ENCODE measurements around the gene VIPR2. TPM values are rescaled to one million over a fixed set of nuclear protein-coding genes. Genes with fewer than 3 reads are reported as not detected.
"Not testable (repeated sequence)": the region's sequence is repeated elsewhere in the genome, so short reads cannot be mapped to it uniquely, and the experiment has no call there.

VIPR2 gene
- total RNA-seq, 2 experiments from 2014 or later: 0.83 to 1.7 TPM

DNA sequence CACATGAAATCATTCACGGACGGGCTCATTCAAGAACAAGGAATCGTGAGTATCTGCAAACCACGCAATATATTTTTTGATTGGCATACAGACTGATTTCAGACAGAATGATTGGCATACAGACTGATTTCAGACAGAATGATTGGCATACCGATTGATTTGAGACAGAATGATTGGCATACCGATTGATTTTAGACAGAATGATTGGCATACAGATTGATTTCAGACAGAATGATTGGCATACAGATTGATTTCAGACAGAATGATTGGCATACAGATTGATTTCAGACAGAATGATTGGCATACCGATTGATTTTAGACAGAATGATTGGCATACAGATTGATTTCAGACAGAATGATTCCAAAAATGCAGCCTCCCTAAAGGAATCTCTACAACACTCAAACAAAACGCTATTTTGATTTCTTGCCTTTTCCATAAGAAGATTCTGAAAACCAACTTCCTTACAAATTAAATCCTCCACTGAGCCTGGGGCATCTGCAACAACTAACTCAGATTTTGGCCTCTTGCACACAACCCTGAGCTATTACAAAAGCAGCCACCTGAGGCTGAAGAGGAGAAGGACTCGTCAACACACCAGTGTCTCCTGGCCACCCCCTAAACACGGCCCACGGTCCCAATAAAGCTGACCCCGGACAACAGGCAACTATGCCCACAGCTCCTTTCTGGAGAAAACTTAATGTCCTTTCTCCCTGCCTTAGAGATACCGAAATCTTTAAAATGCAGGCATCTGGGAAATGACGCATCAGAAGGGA is 11.8 kb downstream of the VIPR2 start:
- H3K27me3 Mint-ChIP-seq (ENCODE audit: low read depth); H3K4me3 Mint-ChIP-seq; H3K36me3 Mint-ChIP-seq (ENCODE audit: low read depth); CTCF ChIA-PET; H3K9me3 Mint-ChIP-seq; H3K4me1 Mint-ChIP-seq (ENCODE audit: low read depth); H3K27ac Mint-ChIP-seq; DNase-seq: not testable (repeated sequence)
- intact Hi-C loops (cut with micrococcal nuclease): loop anchor here (1.0 kb wide), 1 partner anchor 30 kb away; no protein-coding TSS in a partner anchor

DNA sequence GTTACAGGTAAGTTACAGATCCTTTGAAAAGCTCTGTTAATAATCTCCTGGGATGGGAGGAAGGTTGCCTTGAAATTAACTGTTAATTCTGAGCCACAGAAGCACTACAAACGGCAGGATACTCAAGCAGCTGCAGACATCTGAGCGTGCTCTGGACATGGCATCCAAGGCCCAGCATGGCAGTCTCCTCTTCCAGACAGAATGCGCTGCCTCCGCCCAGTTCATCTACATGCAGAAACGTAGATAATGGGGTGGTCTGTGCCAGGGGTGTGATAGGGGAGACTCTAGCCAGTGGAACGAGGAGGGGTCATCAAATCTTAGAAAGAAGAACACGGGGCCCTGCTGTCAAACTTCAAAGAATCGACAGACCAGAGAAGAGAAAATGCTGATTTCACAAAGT is 13.8 kb downstream of the VIPR2 start:
- Mint-ChIP-seq H3K4me3 (no peak overlapping the region), H3K9me3 (no peaks in the 10 kb centered on the region), H3K4me1 (ENCODE audit: low read depth) (no peaks in the 10 kb centered on the region), H3K27me3 (ENCODE audit: low read depth) (peaks cover 3% of the 10 kb centered on the region), H3K27ac (no peak overlapping the region), H3K36me3 (ENCODE audit: low read depth) (no peaks in the 10 kb centered on the region)
- intact Hi-C loops (cut with micrococcal nuclease): no loop called here
- CTCF ChIA-PET: no interaction called here
- no peak for DNase-seq

DNA sequence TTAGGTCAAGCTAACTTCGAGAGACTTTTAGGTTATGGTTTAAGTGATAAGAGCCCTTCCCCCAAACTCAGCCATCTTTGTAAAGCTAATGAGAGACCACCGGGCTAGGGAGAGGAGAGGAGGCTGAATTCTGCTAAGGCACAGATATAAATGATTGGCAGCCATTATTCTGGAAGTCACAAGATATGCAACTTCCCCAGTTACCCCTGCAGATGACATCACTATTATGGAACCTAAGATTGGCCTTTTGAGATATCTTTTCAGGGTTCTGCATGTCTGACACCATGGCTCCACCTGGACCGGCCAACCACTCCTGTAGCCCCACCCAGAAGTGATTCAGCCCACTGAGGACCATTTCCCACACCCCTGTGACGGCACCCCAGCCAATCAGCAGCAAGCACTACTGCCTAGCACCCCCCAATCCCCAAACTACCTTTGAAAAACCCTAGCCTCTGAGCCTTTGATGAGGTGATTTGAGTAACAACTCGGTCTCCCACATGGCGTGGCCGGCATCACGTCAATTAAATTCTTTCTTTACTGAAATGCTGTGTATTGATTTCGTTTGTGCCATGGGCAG is 14.4 kb downstream of the VIPR2 start:
- CTCF ChIA-PET: no interaction called here
- H3K27me3 Mint-ChIP-seq (ENCODE audit: low read depth): peaks cover 5% of the 10 kb centered on the region
- no peak overlapping the region for H3K4me3 Mint-ChIP-seq

DNA sequence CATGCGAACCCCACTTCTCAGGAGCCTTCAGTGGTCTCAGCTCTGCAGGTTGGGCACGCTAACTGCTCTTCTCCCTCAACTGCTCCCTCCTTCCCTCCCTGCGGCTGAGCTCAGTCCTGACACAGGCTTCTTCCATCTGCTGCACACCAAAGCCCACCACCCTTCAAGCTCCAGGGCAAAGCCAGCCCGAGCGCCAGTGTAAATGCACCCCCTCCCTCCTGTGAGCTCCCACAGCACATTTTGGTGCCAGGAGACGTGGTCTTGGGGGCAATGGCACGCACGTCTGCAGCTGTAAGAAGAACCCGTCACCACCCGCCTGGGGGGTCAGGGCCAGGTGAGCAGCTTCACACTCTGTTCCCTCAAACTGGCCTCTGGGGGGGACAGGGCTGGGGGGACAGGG is 15.9 kb downstream of the VIPR2 start:
- DNase-seq: no peak
- Mint-ChIP-seq H3K4me3 (no peak overlapping the region), H3K4me1 (ENCODE audit: low read depth) (no peaks in the 10 kb centered on the region), H3K36me3 (ENCODE audit: low read depth) (no peaks in the 10 kb centered on the region), H3K9me3 (peaks cover under 1% of the 10 kb centered on the region), H3K27ac (no peak overlapping the region), H3K27me3 (ENCODE audit: low read depth) (peaks cover 5% of the 10 kb centered on the region)
- CTCF ChIA-PET: no interaction called here
- intact Hi-C loops (cut with micrococcal nuclease): no loop called here

More for the DNA sequence above, 14.4 kb downstream of the VIPR2 start:
- Mint-ChIP-seq H3K9me3 (no peaks in the 10 kb centered on the region), H3K4me1 (ENCODE audit: low read depth) (no peaks in the 10 kb centered on the region), H3K36me3 (ENCODE audit: low read depth) (no peaks in the 10 kb centered on the region), H3K27ac (no peak overlapping the region)
- intact Hi-C loops (cut with micrococcal nuclease): no loop called here
- no peak for DNase-seq

DNA sequence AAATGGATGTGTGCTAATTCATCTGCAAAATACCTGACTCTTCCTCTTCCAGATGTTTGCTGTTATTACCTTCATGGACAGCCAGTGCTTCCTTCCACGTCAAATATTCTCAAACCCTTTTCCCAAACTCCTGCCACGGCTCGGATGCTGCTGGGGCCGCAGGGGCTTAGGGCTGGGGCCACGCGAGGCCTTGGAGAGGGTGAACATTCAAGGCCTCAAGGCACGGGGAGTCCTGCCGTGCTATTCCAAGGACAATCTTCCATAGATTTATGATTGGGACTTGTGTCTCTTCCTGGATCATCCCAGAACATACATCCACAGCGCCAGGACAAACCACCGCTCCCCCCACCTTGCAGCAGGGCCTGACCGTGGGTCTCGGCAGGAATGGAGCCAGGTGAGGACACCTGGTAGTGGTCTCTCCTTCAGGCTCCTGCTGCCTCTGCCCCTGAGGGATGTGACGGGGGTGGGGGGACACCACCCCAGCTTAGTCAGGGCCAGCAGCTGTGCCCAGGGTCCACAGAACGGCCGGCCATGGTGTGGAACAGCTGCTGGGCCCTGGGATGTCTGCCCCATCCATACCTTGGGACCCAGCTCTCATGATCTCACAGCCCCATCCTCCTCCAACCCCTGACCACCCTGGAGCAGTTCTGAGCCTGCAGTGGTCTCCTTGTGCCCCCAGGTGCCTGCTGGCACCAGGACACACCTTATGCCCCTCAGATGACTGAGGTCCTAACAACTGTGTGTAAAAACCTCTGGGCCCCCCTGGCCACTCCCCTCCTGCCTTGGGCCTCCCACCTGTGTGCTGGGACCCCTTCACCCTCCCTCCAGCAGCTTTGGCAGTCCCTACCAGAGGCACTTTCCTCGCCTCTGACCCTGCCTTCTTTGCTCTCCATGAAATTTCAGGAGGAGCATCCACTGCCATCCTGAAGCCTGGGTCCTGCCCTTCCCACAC is 16.7 kb downstream of the VIPR2 start:
- intact Hi-C loops (cut with micrococcal nuclease): no loop called here
- H3K27me3 Mint-ChIP-seq (ENCODE audit: low read depth): peaks cover 5% of the 10 kb centered on the region
- H3K36me3 Mint-ChIP-seq (ENCODE audit: low read depth): no peaks in the 10 kb centered on the region
- H3K9me3 Mint-ChIP-seq: peaks cover 4% of the 10 kb centered on the region
- CTCF ChIA-PET: no interaction called here
- no peak overlapping the region for H3K27ac Mint-ChIP-seq
- no peaks in the 10 kb centered on the region for H3K4me1 Mint-ChIP-seq (ENCODE audit: low read depth)
- DNase-seq: no peak
- H3K4me3 Mint-ChIP-seq: no peak overlapping the region

DNA sequence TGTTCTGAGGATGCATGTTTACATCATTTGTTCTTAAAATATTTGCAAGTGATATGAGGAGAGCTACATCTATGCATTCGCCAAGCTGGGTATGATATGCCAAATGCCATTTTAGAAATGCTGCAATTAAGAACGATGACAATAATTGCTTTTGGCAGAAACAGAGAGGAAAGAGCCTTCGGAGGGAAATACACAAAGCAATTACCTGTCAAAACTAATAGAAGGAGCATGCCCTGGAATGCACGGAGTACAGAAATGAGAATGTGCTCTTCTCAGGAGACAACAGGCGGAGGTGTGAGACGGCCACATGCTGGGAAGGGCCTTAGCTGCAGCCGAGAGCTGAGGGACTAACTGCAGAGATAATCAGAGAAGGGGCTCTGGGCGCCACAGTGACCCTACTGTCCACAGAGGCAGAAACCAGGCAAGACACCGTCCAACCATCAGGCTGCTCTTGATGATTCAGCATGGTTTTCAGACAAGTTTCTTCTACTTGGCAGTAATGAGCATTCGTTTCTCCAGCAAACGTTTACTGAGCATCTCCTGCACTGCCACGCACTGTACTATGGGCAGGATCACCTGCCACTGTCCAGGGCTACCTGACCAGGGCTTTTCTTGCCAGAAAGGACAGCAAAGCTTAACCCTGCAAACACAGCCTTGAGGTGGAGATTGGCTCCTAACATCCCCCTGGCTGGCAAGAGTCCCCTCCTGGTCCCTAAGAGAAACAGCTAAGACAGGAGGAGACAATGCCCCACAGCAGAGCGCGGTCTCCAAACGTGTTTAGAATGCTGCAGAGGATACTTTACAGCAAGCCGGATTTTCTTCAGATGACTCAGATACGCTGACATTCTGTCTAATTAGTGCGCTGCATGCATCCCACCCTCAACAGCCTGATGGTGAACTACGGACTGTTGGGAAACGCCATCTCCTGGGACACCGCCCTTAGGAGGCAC is 18.1 kb downstream of the VIPR2 start:
- H3K4me1 Mint-ChIP-seq (ENCODE audit: low read depth): no peaks in the 10 kb centered on the region
- no peak overlapping the region for H3K4me3 Mint-ChIP-seq
- CTCF ChIA-PET: no interaction called here
- no peak for DNase-seq
- peaks cover 5% of the 10 kb centered on the region for H3K27me3 Mint-ChIP-seq (ENCODE audit: low read depth)
- H3K27ac Mint-ChIP-seq: no peak overlapping the region
- H3K36me3 Mint-ChIP-seq (ENCODE audit: low read depth): no peaks in the 10 kb centered on the region
- intact Hi-C loops (cut with micrococcal nuclease): no loop called here
- peaks cover 4% of the 10 kb centered on the region for H3K9me3 Mint-ChIP-seq

DNA sequence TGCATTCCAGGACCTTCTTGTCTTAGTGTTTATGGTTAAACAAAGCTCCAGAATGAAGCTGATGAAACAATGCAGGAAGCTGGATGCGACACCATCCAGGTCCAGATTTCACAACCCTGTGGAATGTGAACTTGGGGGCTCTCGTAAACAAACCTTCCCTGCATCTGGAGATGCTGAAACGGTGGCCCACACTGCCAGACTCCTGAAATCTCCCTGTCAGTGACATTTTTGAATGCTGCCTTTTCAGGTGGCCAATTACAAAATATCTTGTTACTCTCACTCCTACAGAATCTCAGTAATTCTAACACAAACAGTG is 18.8 kb downstream of the VIPR2 start:
- H3K4me3 Mint-ChIP-seq: no peak overlapping the region
- peaks cover 5% of the 10 kb centered on the region for H3K27me3 Mint-ChIP-seq (ENCODE audit: low read depth)
- peaks cover 4% of the 10 kb centered on the region for H3K9me3 Mint-ChIP-seq
- intact Hi-C loops (cut with micrococcal nuclease): no loop called here
- no peaks in the 10 kb centered on the region for H3K4me1 Mint-ChIP-seq (ENCODE audit: low read depth)
- H3K27ac Mint-ChIP-seq: no peak overlapping the region
- H3K36me3 Mint-ChIP-seq (ENCODE audit: low read depth): no peaks in the 10 kb centered on the region
- CTCF ChIA-PET: no interaction called here
- DNase-seq: no peak

DNA sequence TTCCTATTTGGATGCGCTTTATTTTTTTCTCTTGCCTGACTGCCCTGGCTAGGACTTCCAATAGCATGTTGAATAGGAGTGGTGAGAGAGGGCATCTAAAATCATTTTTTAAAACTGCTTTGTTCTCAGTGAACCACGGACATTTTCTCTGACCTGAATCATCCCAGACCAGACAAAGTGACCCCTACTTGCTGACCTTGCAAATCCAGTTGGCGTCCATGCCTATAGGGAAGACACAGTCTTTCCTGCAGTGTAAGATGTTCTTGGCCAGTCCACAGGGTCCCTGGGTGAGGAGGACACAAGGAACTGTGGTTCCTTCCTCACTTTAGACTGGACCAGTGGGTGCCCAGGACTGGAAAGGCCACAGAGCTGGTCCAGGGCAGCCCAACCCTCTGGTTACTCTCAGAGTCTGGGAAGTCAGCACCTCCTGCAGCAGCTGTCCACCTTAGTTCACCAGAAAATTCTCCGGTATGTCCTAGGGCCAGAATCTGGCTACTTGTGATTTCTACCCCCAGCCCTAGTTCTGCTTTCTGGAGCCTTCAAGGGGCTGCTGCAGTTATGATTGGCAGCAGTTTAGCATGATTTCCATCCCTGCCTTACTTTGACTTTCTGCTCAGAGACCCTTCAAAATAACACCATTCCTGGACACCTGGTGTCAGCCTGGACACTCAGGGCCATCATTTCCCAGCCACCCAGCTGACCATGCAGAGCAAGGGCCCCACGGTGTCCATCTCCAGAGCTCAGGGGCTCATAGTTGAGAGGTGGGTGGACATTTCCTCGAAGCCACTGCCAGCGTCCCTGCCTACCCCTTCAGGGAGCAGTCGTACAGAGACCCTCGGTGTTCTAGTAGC is 19.3 kb downstream of the VIPR2 start:
- Mint-ChIP-seq H3K27me3 (ENCODE audit: low read depth) (peaks cover 5% of the 10 kb centered on the region), H3K4me1 (ENCODE audit: low read depth) (no peaks in the 10 kb centered on the region), H3K9me3 (peaks cover 4% of the 10 kb centered on the region), H3K4me3 (no peak overlapping the region), H3K27ac (no peak overlapping the region), H3K36me3 (ENCODE audit: low read depth) (no peaks in the 10 kb centered on the region)
- intact Hi-C loops (cut with micrococcal nuclease): no loop called here
- CTCF ChIA-PET: interaction anchor here (0.6 kb wide), 1 partner anchor 1383 kb away, joined by 4 read pairs; no protein-coding TSS in a partner anchor
- DNase-seq: no peak

DNA sequence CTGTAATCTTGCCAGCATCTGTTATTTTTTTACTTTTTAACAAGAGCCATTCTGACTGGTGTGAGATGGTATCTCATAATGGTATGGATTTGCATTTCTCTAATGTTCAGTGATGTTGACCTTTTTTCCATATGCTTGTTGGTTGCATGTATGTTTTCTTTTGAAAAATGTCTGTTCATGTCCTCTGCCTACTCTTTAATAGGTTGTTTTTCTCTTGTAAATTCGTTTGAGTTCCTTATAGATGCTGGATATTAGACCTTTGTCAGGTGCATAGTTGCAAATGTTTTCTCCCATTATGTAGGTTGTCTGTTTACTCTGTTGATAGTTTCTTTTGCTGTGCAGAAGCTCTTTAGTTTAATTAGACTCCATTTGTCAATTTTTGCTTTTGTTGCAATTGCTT is 20.9 kb downstream of the VIPR2 start:
- DNase-seq; CTCF ChIA-PET; H3K36me3 Mint-ChIP-seq (ENCODE audit: low read depth); H3K4me3 Mint-ChIP-seq; H3K27me3 Mint-ChIP-seq (ENCODE audit: low read depth); H3K9me3 Mint-ChIP-seq; intact Hi-C loops (cut with micrococcal nuclease); H3K4me1 Mint-ChIP-seq (ENCODE audit: low read depth); H3K27ac Mint-ChIP-seq: not testable (repeated sequence)

DNA sequence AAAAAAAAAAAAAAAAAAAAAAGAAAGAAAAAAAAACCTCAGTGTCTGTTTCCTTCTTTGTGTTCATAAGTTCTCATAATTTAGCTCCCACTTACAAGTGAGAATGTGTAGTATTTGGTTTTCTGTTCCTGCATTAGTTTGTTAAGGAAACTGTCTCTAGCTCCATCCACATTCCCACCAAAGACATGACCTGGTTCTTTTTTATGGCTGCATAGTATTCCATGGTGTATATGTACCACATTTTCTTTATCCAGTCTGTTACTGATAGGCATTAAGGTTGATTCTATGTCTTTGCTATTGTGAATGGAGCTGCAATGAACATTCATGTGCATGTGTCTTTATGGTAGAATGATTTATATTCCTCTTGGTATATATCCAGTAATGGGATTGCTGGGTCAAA is 21.4 kb downstream of the VIPR2 start:
- CTCF ChIA-PET: interaction anchor here (0.7 kb wide), 1 partner anchor 21 kb away, joined by 6 read pairs; no protein-coding TSS in a partner anchor
- H3K4me3 Mint-ChIP-seq; H3K9me3 Mint-ChIP-seq; H3K4me1 Mint-ChIP-seq (ENCODE audit: low read depth); intact Hi-C loops (cut with micrococcal nuclease); H3K27ac Mint-ChIP-seq; H3K36me3 Mint-ChIP-seq (ENCODE audit: low read depth); DNase-seq; H3K27me3 Mint-ChIP-seq (ENCODE audit: low read depth): not testable (repeated sequence)

DNA sequence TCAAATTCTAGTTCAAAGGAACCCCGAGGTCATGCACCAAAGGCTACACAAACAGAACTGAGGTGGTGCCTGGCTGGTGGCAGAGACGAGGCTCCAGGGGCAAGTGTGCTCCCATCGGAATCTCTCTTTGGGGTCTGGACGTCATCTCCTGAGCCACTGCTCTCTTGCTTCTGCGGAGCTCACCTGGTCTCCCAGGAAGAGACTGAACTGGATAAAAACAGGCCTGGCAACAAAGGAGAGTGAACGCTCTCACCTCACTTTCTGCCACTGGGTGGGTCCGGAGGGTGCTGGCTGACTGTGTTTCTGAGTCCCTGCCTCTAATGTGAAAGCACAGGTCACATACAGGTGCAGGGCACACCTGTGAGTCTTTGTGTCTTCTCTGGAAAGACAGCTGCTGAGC is 22.4 kb downstream of the VIPR2 start:
- CTCF ChIA-PET: no interaction called here
- Mint-ChIP-seq H3K4me3 (no peak overlapping the region), H3K27me3 (ENCODE audit: low read depth) (peaks cover 8% of the 10 kb centered on the region), H3K36me3 (ENCODE audit: low read depth) (no peaks in the 10 kb centered on the region), H3K4me1 (ENCODE audit: low read depth) (peaks cover 4% of the 10 kb centered on the region), H3K27ac (no peak overlapping the region), H3K9me3 (peaks cover 4% of the 10 kb centered on the region)
- intact Hi-C loops (cut with micrococcal nuclease): no loop called here
- no peak for DNase-seq
